BJ (cell line): ENCODE measurements around the gene HOGA1. TPM values are rescaled to one million over a fixed set of nuclear protein-coding genes. Genes with fewer than 3 reads are reported as not detected.
A peak's percentile ranks its signal among the peaks of the same experiment; 100 is the strongest.
"Not testable (repeated sequence)": the region's sequence is repeated elsewhere in the genome, so short reads cannot be mapped to it uniquely, and the experiment has no call there.

ENCODE experiments used
- CTCF ChIA-PET: fragments of 350-600 bp; formaldehyde crosslinking; extraction: SDS; loops from one replicate; lab custom pipeline; 2021; ENCODE audit warnings: antibody characterized with exemption, inconsistent platforms; lab: Yijun Ruan, JAX
- POLR2A ChIA-PET: fragments of 300-600 bp; sonication (Branson Sonifier 250); formaldehyde crosslinking; extraction: SDS; loops from one replicate; lab custom pipeline; 2021; ENCODE audit warnings: antibody characterized with exemption; lab: Charles Lee
- DNase-seq: peaks from one replicate; pipeline ENCODE4 v3.0.0-alpha.2; 2011; ENCODE audit warnings: low read depth
- H3K27me3 ChIP-seq: 2 replicates; pipeline ENCODE4 v1.6.0; 2011; ENCODE audit warnings: low read length; ENCODE audit not compliant: control insufficient read depth, insufficient read depth
- H3K36me3 ChIP-seq: 2 replicates; pipeline ENCODE4 v1.5.1; 2011; ENCODE audit warnings: low read length; ENCODE audit not compliant: control insufficient read depth, insufficient read depth
- H3K4me3 ChIP-seq: 2 replicates; pipeline ENCODE4 v1.5.1; 2011; ENCODE audit warnings: low read depth, mild to moderate bottlenecking, control low read depth, low read length
- CTCF ChIP-seq: IDR thresholded peaks from 2 replicates; pipeline ENCODE4 v1.5.1; 2011; ENCODE audit warnings: low read depth, mild to moderate bottlenecking, control low read depth, inconsistent platforms, low read length, moderate library complexity; ENCODE audit not compliant: insufficient read depth
- polyA plus RNA-seq: library from polyadenylated mRNA; depleted of rRNA; stranded (reverse); fragments of >200 nt; gene quantifications from 2 replicates; pipeline ENCODE4 v1.2.3, GENCODE V29; 2011

The HOGA1 gene
- polyA plus RNA-seq, 1 experiment = 0.17 TPM

- no peak for TF ChIP-seq CTCF
- Histone ChIP-seq H3K4me3 (no peak overlapping the region), H3K27me3 (no peaks in the 10 kb centered on the region), H3K36me3 (peaks cover 6% of the 10 kb centered on the region)
- POLR2A ChIA-PET = no interaction called here
- CTCF ChIA-PET = interaction anchor here (0.8 to 12.3 kb wide), 8 partner anchors 9 to 160 kb away, joined by 3 to 179 read pairs (median 3); partner anchors contain the start of genes C10orf62 and HOGA1
- no peak for DNase-seq
These were observed 9.0 kb upstream of the HOGA1 start for GRCh38 chr10:97575127-97575668.

GRCh38 chr10:97576487-97576886, 7.7 kb upstream of the HOGA1 start:
- POLR2A ChIA-PET, H3K36me3 ChIP-seq, H3K4me3 ChIP-seq, H3K27me3 ChIP-seq, DNase-seq: not testable (repeated sequence)
- CTCF ChIA-PET = interaction anchor here (1.2 to 12.3 kb wide), 3 partner anchors 11 to 36 kb away, joined by 3 to 179 read pairs (median 3); no protein-coding TSS in a partner anchor

GRCh38 chr10:97577701-97578100, 6.5 kb upstream of the HOGA1 start:
- H3K36me3 ChIP-seq = no peaks in the 10 kb centered on the region
- POLR2A ChIA-PET = no interaction called here
- CTCF ChIA-PET = interaction anchor here (1.2 to 12.3 kb wide), 2 partner anchors 35 to 124 kb away, joined by 3 to 179 read pairs; no protein-coding TSS in a partner anchor
- H3K27me3 ChIP-seq = no peaks in the 10 kb centered on the region
- no peak for DNase-seq
- no peak overlapping the region for H3K4me3 ChIP-seq
- TF ChIP-seq CTCF = no peak

- ChIA-PET POLR2A (interaction anchor here (0.6 kb wide), 1 partner anchor 159 kb away, joined by 3 read pairs; no protein-coding TSS in a partner anchor), CTCF (interaction anchor here (12.3 kb wide), 1 partner anchor 35 kb away, joined by 179 read pairs; no protein-coding TSS in a partner anchor)
- Histone ChIP-seq H3K27me3 (no peaks in the 10 kb centered on the region), H3K36me3 (no peaks in the 10 kb centered on the region), H3K4me3 (peak overlapping the region; percentile 6; the same call in 1 of the 2 replicates)
- TF ChIP-seq CTCF = no peak
- no peak for DNase-seq
These were observed 5.9 kb upstream of the HOGA1 start for GRCh38 chr10:97578171-97578844.

GRCh38 chr10:97580421-97581367, 3.5 kb upstream of the HOGA1 start:
- CTCF ChIA-PET = interaction anchor here (1.2 to 1.9 kb wide), 2 partner anchors 9 to 32 kb away, joined by 3 to 5 read pairs; no protein-coding TSS in a partner anchor
- Histone ChIP-seq H3K4me3 (no peak overlapping the region), H3K36me3 (no peaks in the 10 kb centered on the region), H3K27me3 (no peaks in the 10 kb centered on the region)
- TF ChIP-seq CTCF = no peak
- DNase-seq = no peak
- POLR2A ChIA-PET = no interaction called here
